Adrenal gland (tissue), 5 donors: ENCODE data around the gene NFIB.

Source experiments
- CTCF ChIP-seq, 6 experiments: fragments of 450-650 bp in 4 of 6; fragments of 200-600 bp in 2 of 6; sonication (generic) in 1 of 6; IDR thresholded peaks; 1 replicate in 5 of 6; 2 replicates in 1 of 6; pipeline versions ENCODE4 v1.5.1 to v1.8.0; 2016 to 2021; ENCODE audit warnings: antibody characterized with exemption in 6 of 6, mild to moderate bottlenecking in 2 of 6, moderate library complexity in 1 of 6
- POLR2A ChIP-seq, 2 donors: fragments of 450-650 bp; IDR thresholded peaks; one replicate each; pipeline ENCODE4 v1.6.1; 2017; ENCODE audit warnings: antibody characterized with exemption in 2 of 2, mild to moderate bottlenecking in 2 of 2, moderate library complexity in 1 of 2
- donor health status: DM: no; HTN: no; CAD: no.

GRCh38 chr9:14325147-14325546 is 11.2 kb upstream of the NFIB start:
- TF ChIP-seq CTCF (IDR thresholded peaks at IDR 0.05): no peak
- TF ChIP-seq POLR2A (IDR thresholded peaks at IDR 0.05): no peak
